Gastrocnemius medialis (tissue), 4 donors: ENCODE results near the gene SUV39H2.

Experiments
- CTCF ChIP-seq, 5 experiments: fragments of 450-650 bp in 3 of 5; fragments of 200-600 bp in 2 of 5; sonication (generic) in 2 of 5; IDR thresholded peaks in 4 of 5; conservative IDR thresholded peaks in 1 of 5; 1 replicate in 4 of 5; 2 replicates in 1 of 5; pipeline ENCODE4 v1.5.1; 2016 to 2019; ENCODE audit warnings: antibody characterized with exemption in 5 of 5, mild to moderate bottlenecking in 3 of 5, moderate library complexity in 3 of 5
- POLR2A ChIP-seq, 2 donors: fragments of 450-650 bp; IDR thresholded peaks; one replicate each; pipeline ENCODE4 v1.6.1; 2017; ENCODE audit warnings: antibody characterized with exemption in 2 of 2, mild to moderate bottlenecking in 2 of 2, moderate library complexity in 2 of 2

- TF ChIP-seq POLR2A (IDR thresholded peaks at IDR 0.05) (no peak), CTCF (IDR thresholded peaks at IDR 0.05 in 4 of 5, conservative IDR thresholded peaks at IDR 0.05 in 1 of 5) (no peak)
These were observed 66.4 kb downstream of the SUV39H2 start for GRCh38 chr10:14945108-14945507.
